Suprapubic skin (tissue), 4 donors: ENCODE data around the gene SMG7.

Source experiments
- CTCF ChIP-seq, 2 donors: fragments of 200-600 bp in 1 of 2; fragments of 450-650 bp in 1 of 2; sonication (generic) in 1 of 2; IDR thresholded peaks; one replicate each; pipeline ENCODE4 v1.5.1; 2016 to 2019; ENCODE audit warnings: antibody characterized with exemption in 2 of 2, mild to moderate bottlenecking in 1 of 2, moderate library complexity in 1 of 2
- EP300 ChIP-seq: sonication (generic); formaldehyde crosslinking; IDR thresholded peaks from one replicate; pipeline ENCODE4 v1.6.1; 2017; ENCODE audit warnings: antibody characterized with exemption
- POLR2A ChIP-seq, 2 donors: fragments of 450-650 bp; IDR thresholded peaks; one replicate each; pipeline ENCODE4 v1.6.1; 2017; ENCODE audit warnings: antibody characterized with exemption in 2 of 2, mild to moderate bottlenecking in 2 of 2, moderate library complexity in 2 of 2
- POLR2AphosphoS5 ChIP-seq, 3 donors: sonication (generic); formaldehyde crosslinking; IDR thresholded peaks; one replicate each; pipeline ENCODE4 v1.6.1; 2017; ENCODE audit warnings: antibody characterized with exemption in 3 of 3

- TF ChIP-seq CTCF (IDR thresholded peaks at IDR 0.05) (no peak), POLR2A (IDR thresholded peaks at IDR 0.05) (no peak), EP300 (no peak), POLR2AphosphoS5 (IDR thresholded peaks at IDR 0.05) (no peak)
These were observed 80.1 kb downstream of the SMG7 start for GRCh38 chr1:183552441-183552840.
